Measurements from ENCODE around the gene CTNNA3.

Gene CTNNA3

DNA sequence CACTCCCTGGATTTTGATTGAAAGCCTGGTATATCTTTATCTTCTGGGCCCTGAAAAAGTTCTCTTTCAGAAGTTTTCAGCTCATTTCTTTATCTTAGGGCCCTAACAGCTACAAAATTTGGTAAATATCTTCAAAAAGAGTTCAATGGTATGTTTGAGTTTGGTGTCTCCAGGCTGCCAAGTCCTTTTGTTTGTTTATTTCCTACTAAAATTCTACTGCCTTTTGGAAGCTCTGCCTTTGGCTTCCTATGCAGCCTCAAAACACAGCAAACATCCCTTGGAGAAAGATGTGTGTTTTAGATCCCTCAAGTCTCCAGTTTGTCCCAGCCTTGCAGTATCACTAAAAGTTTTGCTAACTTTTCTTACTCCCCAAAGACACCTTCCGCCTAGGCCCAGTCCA is 623.3 kb downstream of the CTNNA3 start:
- Histone ChIP-seq H2AFZ (ENCODE audit: low read length) (no peak overlapping the region), H3K9me2 (replicated peaks; ENCODE audit: low read depth, low read length) (no peaks in the 10 kb centered on the region)

GRCh38 chr10:67050415-67050814 is 645.6 kb downstream of the CTNNA3 start:
- Histone ChIP-seq H3K9ac (ENCODE audit: low read depth, low read length, poor library complexity, severe bottlenecking) (no peak overlapping the region), H3K4me2 (ENCODE audit: low read depth, low read length, poor library complexity, severe bottlenecking) (no peak overlapping the region), H3K4me1 (ENCODE audit: insufficient read depth, low read length, poor library complexity, severe bottlenecking) (no peaks in the 10 kb centered on the region), H3K4me3 (ENCODE audit: low read length, poor library complexity, severe bottlenecking) (no peak overlapping the region), H4K20me1 (ENCODE audit: insufficient read depth, low read length, poor library complexity, severe bottlenecking) (no peaks in the 10 kb centered on the region), H3F3A (ENCODE audit: low read depth) (no peaks in the 10 kb centered on the region), H3K27me3 (ENCODE audit: insufficient read depth, low read length, poor library complexity, severe bottlenecking) (no peaks in the 10 kb centered on the region), H3K36me3 (ENCODE audit: insufficient read depth, low read length) (no peaks in the 10 kb centered on the region), H3K79me2 (ENCODE audit: insufficient read depth, low read length) (no peaks in the 10 kb centered on the region), H3K9me3 (ENCODE audit: insufficient read depth, low read depth, low read length) (no peaks in the 10 kb centered on the region), H2AFZ (ENCODE audit: low read length) (no peak overlapping the region), H3K9me2 (replicated peaks; ENCODE audit: low read depth, low read length) (no peaks in the 10 kb centered on the region)
- TF ChIP-seq, protein P1, sequence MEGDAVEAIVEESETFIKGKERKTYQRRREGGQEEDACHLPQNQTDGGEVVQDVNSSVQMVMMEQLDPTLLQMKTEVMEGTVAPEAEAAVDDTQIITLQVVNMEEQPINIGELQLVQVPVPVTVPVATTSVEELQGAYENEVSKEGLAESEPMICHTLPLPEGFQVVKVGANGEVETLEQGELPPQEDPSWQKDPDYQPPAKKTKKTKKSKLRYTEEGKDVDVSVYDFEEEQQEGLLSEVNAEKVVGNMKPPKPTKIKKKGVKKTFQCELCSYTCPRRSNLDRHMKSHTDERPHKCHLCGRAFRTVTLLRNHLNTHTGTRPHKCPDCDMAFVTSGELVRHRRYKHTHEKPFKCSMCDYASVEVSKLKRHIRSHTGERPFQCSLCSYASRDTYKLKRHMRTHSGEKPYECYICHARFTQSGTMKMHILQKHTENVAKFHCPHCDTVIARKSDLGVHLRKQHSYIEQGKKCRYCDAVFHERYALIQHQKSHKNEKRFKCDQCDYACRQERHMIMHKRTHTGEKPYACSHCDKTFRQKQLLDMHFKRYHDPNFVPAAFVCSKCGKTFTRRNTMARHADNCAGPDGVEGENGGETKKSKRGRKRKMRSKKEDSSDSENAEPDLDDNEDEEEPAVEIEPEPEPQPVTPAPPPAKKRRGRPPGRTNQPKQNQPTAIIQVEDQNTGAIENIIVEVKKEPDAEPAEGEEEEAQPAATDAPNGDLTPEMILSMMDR (conservative IDR thresholded peaks at IDR 0.05; ENCODE audit: low read length): no peak
- no peak for TF ChIP-seq EZH2phosphoT487 (IDR thresholded peaks at IDR 0.05; ENCODE audit: borderline replicate concordance)

More for the DNA sequence above, 623.3 kb downstream of the CTNNA3 start:
- H4K20me1 ChIP-seq (ENCODE audit: insufficient read depth, low read length, poor library complexity, severe bottlenecking): no peaks in the 10 kb centered on the region
- no peak overlapping the region for H3K4me2 ChIP-seq (ENCODE audit: low read depth, low read length, poor library complexity, severe bottlenecking)
- H3K4me3 ChIP-seq (ENCODE audit: low read length, poor library complexity, severe bottlenecking): no peak overlapping the region
- no peaks in the 10 kb centered on the region for H3K79me2 ChIP-seq (ENCODE audit: insufficient read depth, low read length)
- no peaks in the 10 kb centered on the region for H3K4me1 ChIP-seq (ENCODE audit: insufficient read depth, low read length, poor library complexity, severe bottlenecking)
- H3K27me3 ChIP-seq (ENCODE audit: insufficient read depth, low read length, poor library complexity, severe bottlenecking): no peaks in the 10 kb centered on the region
- no peaks in the 10 kb centered on the region for H3K36me3 ChIP-seq (ENCODE audit: insufficient read depth, low read length)
- no peak overlapping the region for H3K9ac ChIP-seq (ENCODE audit: low read depth, low read length, poor library complexity, severe bottlenecking)
- H3K9me3 ChIP-seq (ENCODE audit: insufficient read depth, low read depth, low read length): no peaks in the 10 kb centered on the region
- H3F3A ChIP-seq (ENCODE audit: low read depth): no peaks in the 10 kb centered on the region
- TF ChIP-seq, protein P1 (conservative IDR thresholded peaks at IDR 0.05; ENCODE audit: low read length): no peak
- no peak for TF ChIP-seq EZH2phosphoT487 (IDR thresholded peaks at IDR 0.05; ENCODE audit: borderline replicate concordance)

DNA sequence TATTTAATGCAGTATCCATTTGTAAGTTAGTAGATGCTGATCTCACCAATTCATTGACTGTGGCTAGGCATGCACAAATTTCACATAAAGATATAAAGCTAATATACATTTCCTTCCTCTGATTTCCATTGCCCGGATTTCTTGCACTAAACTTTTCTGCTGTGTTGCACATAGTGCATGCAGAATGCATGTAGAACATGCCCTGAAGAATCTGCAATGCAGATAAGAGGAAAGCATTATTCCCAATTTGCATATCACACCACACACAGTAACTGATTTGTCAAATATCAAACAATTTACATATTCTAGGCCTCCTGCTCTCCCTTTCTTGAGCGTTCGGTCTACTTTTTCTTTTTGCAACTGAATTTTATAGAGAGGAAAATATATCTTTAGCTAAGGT is 646.0 kb downstream of the CTNNA3 start:
- H3K79me2 ChIP-seq (ENCODE audit: insufficient read depth, low read length): no peaks in the 10 kb centered on the region
- no peaks in the 10 kb centered on the region for H3K9me2 ChIP-seq (replicated peaks; ENCODE audit: low read depth, low read length)
- TF ChIP-seq EZH2phosphoT487 (IDR thresholded peaks at IDR 0.05; ENCODE audit: borderline replicate concordance): no peak
- TF ChIP-seq, protein P1 (conservative IDR thresholded peaks at IDR 0.05; ENCODE audit: low read length): no peak
- no peak overlapping the region for H3K4me2 ChIP-seq (ENCODE audit: low read depth, low read length, poor library complexity, severe bottlenecking)
- no peaks in the 10 kb centered on the region for H3F3A ChIP-seq (ENCODE audit: low read depth)
- no peak overlapping the region for H3K4me3 ChIP-seq (ENCODE audit: low read length, poor library complexity, severe bottlenecking)
- no peaks in the 10 kb centered on the region for H3K36me3 ChIP-seq (ENCODE audit: insufficient read depth, low read length)
- no peaks in the 10 kb centered on the region for H4K20me1 ChIP-seq (ENCODE audit: insufficient read depth, low read length, poor library complexity, severe bottlenecking)
- no peaks in the 10 kb centered on the region for H3K9me3 ChIP-seq (ENCODE audit: insufficient read depth, low read depth, low read length)
- H3K27me3 ChIP-seq (ENCODE audit: insufficient read depth, low read length, poor library complexity, severe bottlenecking): no peaks in the 10 kb centered on the region
- no peak overlapping the region for H3K9ac ChIP-seq (ENCODE audit: low read depth, low read length, poor library complexity, severe bottlenecking)
- no peak overlapping the region for H2AFZ ChIP-seq (ENCODE audit: low read length)
- no peaks in the 10 kb centered on the region for H3K4me1 ChIP-seq (ENCODE audit: insufficient read depth, low read length, poor library complexity, severe bottlenecking)
